T-helper 9 cell (primary cell): ENCODE measurements around the gene ZNF554.
A peak's percentile ranks its signal among the peaks of the same experiment; 100 is the strongest.

Experiments used
- DNase-seq: peaks from one replicate; pipeline ENCODE4 v3.0.0-alpha.2; 2020

The ZNF554 gene

DNA sequence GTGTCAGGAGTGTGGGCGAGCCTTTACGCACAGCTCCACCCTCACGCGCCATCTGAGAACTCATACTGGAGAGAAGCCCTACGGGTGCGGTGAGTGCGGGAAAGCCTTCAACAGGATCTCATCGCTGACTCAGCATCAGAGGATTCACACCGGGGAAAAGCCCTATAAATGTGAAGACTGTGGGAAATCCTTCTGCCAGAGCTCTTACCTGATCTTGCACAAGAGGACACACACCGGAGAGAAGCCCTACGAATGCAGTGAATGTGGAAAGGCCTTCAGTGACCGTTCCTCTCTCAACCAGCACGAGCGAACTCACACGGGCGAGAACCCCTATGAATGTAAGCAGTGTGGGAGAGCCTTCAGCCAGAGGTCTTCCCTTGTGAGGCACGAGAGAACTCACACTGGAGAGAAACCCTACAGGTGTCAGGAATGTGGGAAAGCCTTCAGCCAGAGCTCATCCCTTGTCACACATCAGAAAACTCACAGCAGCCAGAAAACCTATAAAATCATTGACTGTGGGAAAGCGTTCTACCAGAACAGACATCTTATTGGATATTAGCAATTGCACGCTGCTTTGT is 14.7 kb downstream of the ZNF554 start:
- DNase-seq = no peak

- DNase-seq = no peak
Observed at GRCh38 chr19:2837430-2837829, 17.8 kb downstream of the ZNF554 start.

GRCh38 chr19:2840794-2841791 is 21.4 kb downstream of the ZNF554 start, which contains the start of gene ZNF555:
ZNF555 (plus strand) TSS chr19:2841475; CDS start chr19:2841573, 98 bp downstream.
- DNase-seq = peak; percentile 98

DNA sequence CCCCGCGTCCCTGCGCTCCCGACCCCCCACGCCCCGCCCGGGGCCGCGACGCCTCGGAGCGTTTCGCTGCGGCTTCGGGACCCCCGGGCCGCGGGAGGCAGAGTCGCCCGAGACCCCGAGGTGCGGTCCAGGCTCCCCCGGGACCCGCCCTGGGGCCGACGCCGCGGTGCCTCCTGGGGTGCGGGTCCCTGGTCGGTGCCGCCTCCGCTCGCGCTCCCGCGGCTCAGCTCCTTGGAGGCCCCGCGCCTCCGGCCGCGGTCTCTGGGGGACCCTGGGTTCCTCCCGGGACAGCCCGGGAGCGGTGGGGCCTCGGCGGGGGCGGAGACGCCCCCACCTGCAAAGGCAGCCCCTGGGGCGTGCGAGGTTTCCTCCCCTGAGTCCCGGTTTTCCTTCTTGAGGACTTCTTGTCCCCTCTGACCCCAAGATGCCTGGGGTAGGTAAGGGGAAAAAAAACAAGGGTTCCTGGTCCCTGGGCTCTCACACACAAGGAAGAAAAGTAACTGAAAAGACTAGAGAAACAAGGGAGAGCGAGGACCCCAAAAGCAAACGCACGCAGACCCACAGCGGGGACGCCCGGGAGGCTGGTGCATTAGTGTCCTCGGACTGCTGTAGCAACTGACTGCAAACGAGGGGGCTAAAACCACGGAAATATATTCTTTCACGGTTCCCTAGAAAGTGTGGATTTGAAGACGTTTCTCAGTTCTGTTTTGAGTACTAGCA is 22.3 kb downstream of the ZNF554 start:
- no peak for DNase-seq

- DNase-seq = no peak
Observed at GRCh38 chr19:2845107-2845506, 25.4 kb downstream of the ZNF554 start.

DNA sequence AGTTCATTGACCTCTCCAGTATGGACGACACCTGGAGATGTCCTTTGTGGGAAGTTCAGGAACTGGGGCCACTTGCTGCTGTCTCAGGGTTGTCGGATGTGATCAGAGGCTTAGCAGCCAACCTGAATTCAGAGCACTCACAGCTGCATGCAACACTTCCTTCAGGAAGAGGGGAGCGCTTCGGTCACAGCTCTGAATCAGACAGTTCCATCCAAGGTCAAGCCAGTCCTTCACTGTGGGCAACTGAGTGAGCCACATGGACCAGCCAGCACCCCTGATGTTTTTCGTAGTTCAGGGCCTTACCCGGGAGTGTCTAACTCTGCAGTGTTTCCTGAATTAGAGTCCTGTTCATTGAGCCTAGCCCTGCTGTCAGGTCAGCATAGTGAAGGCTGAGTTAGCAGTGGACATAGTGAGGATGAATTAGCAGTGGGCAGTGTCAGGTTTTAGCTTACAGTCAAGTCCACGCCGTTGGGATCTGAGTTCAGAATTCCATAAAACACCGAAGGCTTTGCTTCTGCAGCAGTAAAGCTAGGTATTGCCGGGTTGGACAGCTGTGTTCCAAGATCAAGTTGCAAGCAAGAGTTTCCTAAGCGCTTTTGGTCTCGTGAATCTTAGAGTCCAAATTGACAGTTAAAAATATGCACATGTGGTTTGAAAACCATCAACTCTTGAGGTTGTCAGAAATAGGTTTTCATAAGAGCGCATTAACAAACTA is 26.7 kb downstream of the ZNF554 start:
- DNase-seq = no peak

DNA sequence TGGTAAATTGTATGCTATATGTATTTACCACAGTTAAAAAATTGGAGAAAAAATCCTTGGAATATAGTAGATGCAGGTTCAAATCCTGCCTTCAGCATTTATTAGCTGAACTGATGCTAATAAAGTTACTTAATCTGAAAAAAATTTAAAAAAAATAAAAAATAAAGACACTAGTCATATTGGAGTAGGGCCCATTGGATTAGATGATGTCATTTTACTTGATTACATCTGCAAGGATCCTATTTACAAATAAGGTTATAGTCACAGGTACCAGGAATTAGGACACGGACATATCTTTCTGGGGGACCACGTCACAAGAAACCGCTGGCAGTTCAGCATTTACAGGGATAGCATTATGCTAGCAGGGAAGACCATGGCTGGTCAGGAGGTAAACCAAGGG is 27.8 kb downstream of the ZNF554 start:
- DNase-seq = no peak

- no peak for DNase-seq
Observed at GRCh38 chr19:2848616-2849015, 28.9 kb downstream of the ZNF554 start.

GRCh38 chr19:2850256-2850925 is 30.7 kb downstream of the ZNF554 start:
- no peak for DNase-seq

GRCh38 chr19:2852598-2852997 is 32.9 kb downstream of the ZNF554 start:
- DNase-seq = no peak

- no peak for DNase-seq
Observed at GRCh38 chr19:2853015-2853606, 33.4 kb downstream of the ZNF554 start.

DNA sequence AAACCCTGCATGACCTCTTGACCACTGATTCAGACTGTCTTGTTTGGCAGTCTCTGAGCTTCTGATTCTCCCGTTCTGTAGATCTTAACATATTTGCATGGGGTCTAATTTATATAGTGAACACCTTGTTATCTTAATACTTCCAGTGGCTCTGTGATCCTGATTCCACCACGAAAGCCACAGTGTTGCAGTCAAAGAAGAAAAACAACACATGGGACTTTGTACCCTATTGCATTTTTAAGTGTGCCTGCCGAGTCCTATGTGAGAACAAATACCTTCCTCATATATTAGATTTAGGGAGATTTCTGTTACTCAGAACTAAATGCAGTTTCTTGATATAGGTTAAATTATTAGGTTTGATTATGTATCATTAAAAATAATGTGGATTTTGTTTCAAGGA is 35.2 kb downstream of the ZNF554 start:
- DNase-seq = no peak

DNA sequence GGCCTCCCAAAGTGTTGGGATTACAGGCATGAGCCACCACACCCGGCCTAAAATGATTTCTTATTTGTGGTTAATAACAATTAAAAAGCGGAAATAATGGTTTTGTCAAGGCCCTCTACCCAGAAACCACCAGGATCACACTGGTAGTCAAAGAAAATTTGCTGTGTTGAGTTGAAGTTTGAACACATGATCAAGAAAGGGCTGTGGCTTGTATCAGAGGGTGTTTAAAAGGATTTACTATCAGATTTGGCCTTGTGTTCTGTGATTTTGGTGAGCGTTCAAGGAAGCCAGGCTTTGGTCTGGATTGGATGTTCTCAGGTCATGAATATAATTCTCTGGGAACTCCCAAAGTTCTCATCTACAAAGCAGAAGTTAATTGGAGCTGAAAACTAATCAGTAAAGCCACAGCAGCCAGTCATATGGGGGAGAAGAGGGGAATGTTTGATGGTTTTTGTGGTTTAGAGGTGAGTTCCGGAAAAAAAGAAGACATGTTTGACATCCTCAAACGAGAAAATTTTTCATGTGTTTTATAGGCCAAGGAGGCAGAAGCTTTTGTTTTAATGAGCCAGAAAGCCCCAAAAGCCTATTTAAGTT is 36.9 kb downstream of the ZNF554 start:
- no peak for DNase-seq

DNA sequence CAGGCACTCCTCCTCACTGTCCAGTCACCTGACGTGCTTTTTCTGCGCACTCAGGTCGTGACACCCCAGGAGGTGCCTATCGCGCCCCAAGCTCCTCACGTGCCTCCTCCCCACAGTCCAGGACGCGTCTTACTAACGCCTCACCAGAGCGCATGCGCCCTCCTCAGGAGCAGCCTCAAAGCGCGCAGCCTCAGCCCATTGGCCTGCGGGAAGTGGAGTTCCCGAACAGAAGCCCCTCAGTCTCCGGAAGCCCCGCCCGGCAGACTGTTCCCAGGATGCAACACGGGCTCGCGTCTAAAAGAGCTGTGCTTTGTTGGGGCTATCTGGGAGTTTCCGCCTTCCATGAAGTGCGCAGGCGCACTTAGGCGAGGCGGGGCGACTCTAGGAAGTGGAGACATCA is 39.2 kb downstream of the ZNF554 start:
- no peak for DNase-seq

DNA sequence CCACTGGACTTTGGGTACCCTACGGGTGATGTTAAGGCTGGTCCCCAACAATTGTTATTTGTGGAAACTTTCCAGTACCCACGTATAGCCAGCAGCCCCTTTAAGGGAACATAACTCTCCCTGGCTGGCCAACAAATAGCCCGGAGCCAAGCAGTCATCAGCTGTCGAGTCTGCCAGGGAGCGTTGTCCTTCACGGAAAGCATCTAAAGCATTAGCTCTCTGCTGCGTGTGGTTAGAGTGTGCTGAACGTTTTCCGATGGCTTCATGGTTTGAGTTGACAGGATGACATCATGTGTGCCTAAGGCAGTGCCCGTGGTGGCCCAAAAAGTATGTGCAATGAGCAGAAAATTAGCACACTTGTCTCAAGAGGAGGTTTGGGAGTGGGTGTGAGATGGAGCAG is 44.1 kb downstream of the ZNF554 start:
- DNase-seq = no peak

DNA sequence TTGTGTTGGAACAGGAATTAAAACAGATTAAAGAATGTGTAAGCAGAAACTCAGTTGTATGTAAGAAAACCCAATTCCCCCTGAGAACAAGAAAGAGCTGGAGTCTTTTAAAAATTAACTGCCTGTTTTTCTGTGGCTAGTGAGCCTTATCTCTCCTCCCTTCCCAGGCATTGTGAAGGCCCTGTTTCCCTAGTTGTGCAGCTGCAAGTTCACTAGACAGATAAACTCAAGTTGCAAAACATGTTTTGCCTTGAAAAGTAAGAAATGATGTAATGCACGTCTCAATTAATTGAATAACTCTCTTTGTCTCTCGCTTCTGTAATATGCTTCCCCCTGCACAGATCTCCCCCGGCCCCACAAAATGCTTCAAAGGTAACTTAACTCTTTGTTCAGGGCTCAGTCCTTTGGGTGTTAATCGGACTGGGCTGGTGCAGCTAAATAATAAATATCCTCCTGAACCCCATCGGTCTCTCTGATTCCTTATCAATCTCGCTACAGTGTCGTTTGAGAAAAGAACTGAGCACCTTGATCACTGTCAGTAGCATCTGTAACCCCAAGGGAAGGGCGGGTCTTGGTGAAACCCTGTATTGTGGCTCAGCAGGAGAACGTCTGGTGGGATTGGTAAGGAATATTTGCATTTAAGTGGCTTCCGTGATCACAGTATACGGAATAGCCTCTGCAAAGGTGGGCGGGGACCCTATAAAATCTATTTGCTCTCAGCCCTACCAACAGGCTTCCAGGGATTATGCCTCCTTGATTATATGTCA is 45.8 kb downstream of the ZNF554 start:
- no peak for DNase-seq

DNA sequence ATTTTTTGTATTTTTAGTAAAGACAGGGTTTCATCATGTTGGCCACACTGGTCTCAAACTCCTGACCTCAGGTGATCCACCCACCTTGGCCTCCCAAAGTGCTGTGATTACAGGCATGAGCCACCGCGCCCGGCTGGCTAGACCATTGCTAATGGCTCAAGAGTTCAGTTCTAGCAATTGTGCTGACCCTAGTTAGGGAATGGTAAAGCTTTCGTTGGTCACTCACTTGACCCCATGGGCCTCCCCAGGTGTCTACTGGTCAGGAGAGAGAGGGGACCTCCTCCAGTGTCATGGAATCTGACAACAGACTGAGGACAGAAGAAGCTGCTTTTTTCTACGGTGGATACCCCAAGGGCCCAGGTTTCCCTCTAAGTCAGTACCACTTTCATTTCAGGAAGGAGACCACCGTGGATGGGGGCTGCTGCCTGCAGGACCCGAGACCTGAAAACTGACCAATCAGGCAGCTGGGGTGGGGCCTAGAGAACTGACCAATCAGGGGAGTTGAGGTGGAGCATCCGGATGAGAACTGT is 46.9 kb downstream of the ZNF554 start:
- DNase-seq = no peak

DNA sequence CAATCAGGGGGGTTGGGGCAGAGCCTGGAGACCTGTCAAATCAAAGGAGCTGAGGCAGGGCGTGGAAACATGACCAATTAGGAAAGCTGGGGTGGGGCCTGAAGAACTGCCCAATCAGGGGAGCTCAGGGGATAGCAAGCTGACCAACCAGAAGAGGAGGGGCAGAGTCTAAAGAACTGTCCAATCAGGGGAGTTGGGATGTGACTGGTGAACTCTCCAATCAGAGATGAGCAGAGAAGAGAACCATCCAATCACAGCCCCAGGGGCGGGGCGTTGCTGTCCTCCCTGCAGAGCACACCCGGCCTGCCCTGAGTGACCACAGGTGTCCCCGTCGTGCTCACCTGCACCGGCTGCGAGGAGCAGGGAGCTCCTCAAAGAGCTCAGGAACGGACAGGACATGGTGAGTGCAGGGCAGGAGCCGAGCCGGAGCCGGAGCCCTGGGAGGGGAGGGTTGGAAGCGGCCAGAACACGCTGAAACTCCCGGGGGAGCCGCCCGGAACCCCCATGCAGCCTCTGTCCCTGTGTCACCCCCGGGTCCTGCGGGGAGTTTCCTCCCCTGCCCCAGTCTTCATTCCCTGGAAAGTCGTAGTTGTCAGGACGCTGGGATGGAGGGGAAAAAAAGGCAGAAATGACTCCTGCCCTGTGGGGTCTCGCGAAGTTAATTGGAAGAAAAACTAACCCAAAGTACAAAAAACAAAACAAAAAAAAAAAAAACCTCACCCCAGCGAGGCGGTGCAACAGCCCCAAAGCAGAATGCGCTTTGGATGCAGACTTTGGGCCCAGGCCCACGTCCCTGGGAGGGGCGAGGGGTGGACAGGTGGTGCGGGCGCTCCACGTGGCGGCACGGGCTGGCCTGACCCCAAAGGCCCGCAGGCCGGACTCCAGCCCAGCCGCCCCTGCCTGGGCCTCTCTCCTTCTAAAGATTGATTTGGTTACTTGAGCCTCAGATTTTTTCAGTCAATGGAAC is 47.6 kb downstream of the ZNF554 start, which contains the start of gene ZNF556:
Gene ZNF556, plus strand, starts transcription at position 311 of the 967 bp plus-strand sequence. Its CDS starts 87 bp downstream, at position 398.
- DNase-seq = no peak

- DNase-seq = no peak
Observed at GRCh38 chr19:2869618-2870017, 50.0 kb downstream of the ZNF554 start.
